Lung (tissue), 12 donors: Measurements from ENCODE around the gene INIP. TPM values are rescaled to one million over a fixed set of nuclear protein-coding genes. Genes with fewer than 3 reads are reported as not detected.
"Not testable (repeated sequence)": the region's sequence is repeated elsewhere in the genome, so short reads cannot be mapped to it uniquely, and the experiment has no call there.

ENCODE experiments used
- ATAC-seq: fragments of 200-7000 bp; cut with Tn5 transposase; one replicate; pipeline ENCODE4 v1.9.1; 2020; ENCODE audit warnings: moderate number of reproducible peaks; ENCODE audit not compliant: insufficient read depth, low FRiP score
- DNase-seq, 3 donors: peaks; one replicate each; pipeline ENCODE4 v3.0.0-alpha.2; 2013 to 2017
- H3K27ac ChIP-seq, 2 donors: one replicate each; pipeline ENCODE4 v1.5.1; 2013; ENCODE audit warnings: mild to moderate bottlenecking in 2 of 2, moderate library complexity in 2 of 2, control low read depth in 1 of 2, inconsistent platforms in 1 of 2, low read depth in 1 of 2, low read length in 1 of 2
- H3K27me3 ChIP-seq, 3 donors: one replicate each; pipeline ENCODE4 v1.5.1; 2013; ENCODE audit warnings: low read length in 2 of 3; ENCODE audit not compliant: control insufficient read depth in 3 of 3, insufficient read depth in 3 of 3
- H3K36me3 ChIP-seq, 4 donors: one replicate each; pipeline ENCODE4 v1.5.1; 2013; ENCODE audit warnings: low read length in 4 of 4, mild to moderate bottlenecking in 1 of 4, moderate library complexity in 1 of 4; ENCODE audit not compliant: control insufficient read depth in 4 of 4, insufficient read depth in 4 of 4
- H3K4me1 ChIP-seq, 5 donors: one replicate each; pipeline ENCODE4 v1.5.1; 2013; ENCODE audit warnings: low read length in 5 of 5, mild to moderate bottlenecking in 2 of 5, moderate library complexity in 1 of 5; ENCODE audit not compliant: control insufficient read depth in 5 of 5, insufficient read depth in 5 of 5
- H3K4me3 ChIP-seq: one replicate; pipeline ENCODE4 v1.5.1; 2013; ENCODE audit warnings: mild to moderate bottlenecking, control low read depth, moderate library complexity
- H3K9ac ChIP-seq, 2 donors: one replicate each; pipeline ENCODE4 v1.5.1; 2013; ENCODE audit warnings: low read length in 2 of 2, control low read depth in 1 of 2; ENCODE audit not compliant: insufficient read depth in 1 of 2
- H3K9me3 ChIP-seq, 4 donors: one replicate each; pipeline ENCODE4 v1.5.1; 2013; ENCODE audit warnings: low read length in 3 of 4, mild to moderate bottlenecking in 1 of 4, moderate library complexity in 1 of 4; ENCODE audit not compliant: control insufficient read depth in 4 of 4, insufficient read depth in 3 of 4
- WGBS, 2 donors: extraction: QIAGEN DNeasy Blood & Tissue Kit; methylation state at CpG; one replicate each; pipeline ENCODE4 v1.1.7; 2013; 5-methylcytosine and 5-hydroxymethylcytosine counted together
- polyA plus RNA-seq, 2 donors: library from polyadenylated mRNA; stranded (reverse); fragments of 200-250 nt; gene quantifications; one replicate each; pipeline ENCODE4 v1.2.1, GENCODE V29; 2013
- total RNA-seq, 2 donors: library from RNA; depleted of rRNA in 1 of 2; stranded (reverse); fragments of >200 nt in 1 of 2; gene quantifications; one replicate each; pipeline ENCODE4 v1.2.1, GENCODE V29; 2014 to 2021
- TF ChIP-seq, protein P1 (sequence below): IDR thresholded peaks from 2 replicates; pipeline ENCODE4 v1.5.1; 2012; ENCODE audit warnings: mild to moderate bottlenecking; ENCODE audit errors: control extremely low read depth, extremely low read depth
- donor health status: control.
- donor health status: control.
- donor health status: Bipolar disorder and iron deficiency.
- donor health status: healthy.
- donor health status: DM: yes; HTN: yes; CAD: no.

The INIP gene
- total and polyA plus RNA-seq, 4 donors: 9.1 to 25.8 (median 16.7) TPM

DNA sequence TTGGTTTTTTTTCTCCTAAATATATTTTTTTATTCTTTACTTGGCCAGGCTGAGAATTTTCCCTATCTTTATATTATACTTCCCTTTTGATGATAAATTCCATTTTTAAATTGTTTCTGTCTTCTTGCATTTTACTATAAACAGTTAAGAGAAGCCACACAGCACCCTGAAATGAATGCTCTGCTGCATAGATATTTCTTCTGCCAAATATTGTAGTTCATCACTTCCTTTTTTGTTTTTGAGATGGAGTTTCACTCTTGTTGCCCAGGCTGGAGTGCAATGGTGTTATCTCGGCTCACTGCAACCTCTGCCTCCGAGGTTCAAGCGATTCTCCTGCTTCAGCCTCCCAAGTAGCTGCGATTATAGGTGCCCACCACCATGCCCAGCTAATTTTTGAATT lies 8.5 kb upstream of the INIP start:
- H3K4me1 ChIP-seq: no peaks in the 10 kb centered on the region
- no peaks in the 10 kb centered on the region for H3K36me3 ChIP-seq
- no peaks in the 10 kb centered on the region for H3K27me3 ChIP-seq
- no peak overlapping the region for H3K9ac ChIP-seq
- no peak for DNase-seq
- WGBS, 2 donors: 83 to 88% methylated on average over 4 of the region's 4 CpGs
- H3K9me3 ChIP-seq: no peaks in the 10 kb centered on the region
- H3K4me3 ChIP-seq: no peak overlapping the region
- ATAC-seq: no peak
- TF ChIP-seq, protein P1, sequence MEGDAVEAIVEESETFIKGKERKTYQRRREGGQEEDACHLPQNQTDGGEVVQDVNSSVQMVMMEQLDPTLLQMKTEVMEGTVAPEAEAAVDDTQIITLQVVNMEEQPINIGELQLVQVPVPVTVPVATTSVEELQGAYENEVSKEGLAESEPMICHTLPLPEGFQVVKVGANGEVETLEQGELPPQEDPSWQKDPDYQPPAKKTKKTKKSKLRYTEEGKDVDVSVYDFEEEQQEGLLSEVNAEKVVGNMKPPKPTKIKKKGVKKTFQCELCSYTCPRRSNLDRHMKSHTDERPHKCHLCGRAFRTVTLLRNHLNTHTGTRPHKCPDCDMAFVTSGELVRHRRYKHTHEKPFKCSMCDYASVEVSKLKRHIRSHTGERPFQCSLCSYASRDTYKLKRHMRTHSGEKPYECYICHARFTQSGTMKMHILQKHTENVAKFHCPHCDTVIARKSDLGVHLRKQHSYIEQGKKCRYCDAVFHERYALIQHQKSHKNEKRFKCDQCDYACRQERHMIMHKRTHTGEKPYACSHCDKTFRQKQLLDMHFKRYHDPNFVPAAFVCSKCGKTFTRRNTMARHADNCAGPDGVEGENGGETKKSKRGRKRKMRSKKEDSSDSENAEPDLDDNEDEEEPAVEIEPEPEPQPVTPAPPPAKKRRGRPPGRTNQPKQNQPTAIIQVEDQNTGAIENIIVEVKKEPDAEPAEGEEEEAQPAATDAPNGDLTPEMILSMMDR: no peak
- no peak overlapping the region for H3K27ac ChIP-seq

DNA sequence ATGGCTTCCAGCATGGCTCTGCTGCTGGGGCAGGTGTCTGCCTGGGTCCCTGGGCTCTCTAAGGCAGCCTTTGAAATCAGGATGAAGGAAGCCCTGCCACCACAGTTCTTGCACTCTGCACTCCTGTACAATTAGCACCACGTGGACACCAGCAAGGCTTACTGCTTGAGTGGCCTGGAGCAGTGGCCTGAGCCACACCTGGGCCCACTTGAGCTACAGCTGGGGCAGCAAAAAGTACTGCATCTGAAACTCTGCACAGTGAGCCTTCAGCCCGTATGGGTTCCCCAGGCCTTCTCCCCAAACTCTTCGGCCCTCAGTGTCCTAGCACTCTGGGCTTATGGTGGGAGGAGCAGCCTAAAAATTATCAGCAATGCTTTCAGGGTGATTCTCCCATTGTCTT lies 8.0 kb upstream of the INIP start:
- Histone ChIP-seq H3K4me1 (no peaks in the 10 kb centered on the region), H3K27ac (no peak overlapping the region), H3K36me3 (no peaks in the 10 kb centered on the region), H3K4me3 (no peak overlapping the region), H3K27me3 (no peaks in the 10 kb centered on the region), H3K9ac (no peak overlapping the region), H3K9me3 (no peaks in the 10 kb centered on the region)
- 85 to 92% methylated on average over 3 of the region's 3 CpGs for WGBS, 2 donors
- TF ChIP-seq, protein P1: no peak
- ATAC-seq: no peak
- no peak for DNase-seq

GRCh38 chr9:112722749-112723148 lies 4.8 kb upstream of the INIP start:
- H3K36me3 ChIP-seq, DNase-seq, H3K4me3 ChIP-seq, H3K27me3 ChIP-seq, H3K9ac ChIP-seq, H3K9me3 ChIP-seq, H3K27ac ChIP-seq, H3K4me1 ChIP-seq, ATAC-seq: not testable (repeated sequence)
- WGBS, 2 donors: 94 to 95% methylated on average over 3 of the region's 3 CpGs

- Histone ChIP-seq H3K9ac (no peak overlapping the region), H3K4me3 (no peak overlapping the region), H3K9me3 (no peaks in the 10 kb centered on the region), H3K27ac (no peak overlapping the region), H3K4me1 (peaks cover 0 to 8% (median 0%) of the 10 kb centered on the region in 5 donors), H3K27me3 (no peaks in the 10 kb centered on the region), H3K36me3 (no peaks in the 10 kb centered on the region)
- 86 to 88% methylated on average over 4 of the region's 4 CpGs for WGBS, 2 donors
- ATAC-seq (no peak), DNase-seq (no peak)
- TF ChIP-seq, protein P1: no peak
These were observed 2.3 kb upstream of the INIP start for GRCh38 chr9:112720113-112720780.
